SU-DHL-6 (cell line): Measurements from ENCODE around the gene FAM229A.
"Not testable (repeated sequence)": the region's sequence is repeated elsewhere in the genome, so short reads cannot be mapped to it uniquely, and the experiment has no call there.

Source experiments
- H2AFZ ChIP-seq: fragments of 200-600 bp; sonication (generic); 2 replicates; pipeline ENCODE4 v1.6.1; 2014; ENCODE audit warnings: low read depth, mild to moderate bottlenecking, moderate library complexity, mixed read lengths, antibody characterized with exemption, low read length; ENCODE audit not compliant: severe bottlenecking
- H3F3A ChIP-seq: fragments of 200-600 bp; shearing (Covaris generic); 2 replicates; pipeline ENCODE4 v1.6.0; 2016; ENCODE audit warnings: antibody characterized with exemption, mild to moderate bottlenecking; ENCODE audit not compliant: insufficient read depth
- H3K27ac ChIP-seq: fragments of 200-600 bp; sonication (generic); 2 replicates; pipeline ENCODE4 v1.5.1; 2016; ENCODE audit warnings: low read depth, mild to moderate bottlenecking, low read length, moderate library complexity, mixed read lengths
- H3K27me3 ChIP-seq: fragments of 200-600 bp; sonication (generic), shearing (Covaris generic); 2 replicates; pipeline ENCODE4 v1.6.0; 2014; ENCODE audit warnings: mild to moderate bottlenecking, low read length
- H3K36me3 ChIP-seq: fragments of 200-600 bp; sonication (generic); 2 replicates; pipeline ENCODE4 v1.6.1; 2014; ENCODE audit warnings: mild to moderate bottlenecking, low read length, mixed read lengths
- H3K4me2 ChIP-seq: fragments of 300-600, 200-600 bp; shearing (Covaris generic), sonication (generic); 2 replicates; pipeline ENCODE4 v1.6.0; 2014; ENCODE audit warnings: low read length, low read depth, mild to moderate bottlenecking; ENCODE audit not compliant: poor library complexity, severe bottlenecking
- H3K4me3 ChIP-seq: fragments of 200-600 bp; sonication (generic); 2 replicates; pipeline ENCODE4 v1.5.1; 2014; ENCODE audit warnings: antibody characterized with exemption, low read length, mild to moderate bottlenecking, mixed read lengths; ENCODE audit not compliant: insufficient read depth, poor library complexity, severe bottlenecking
- H3K79me2 ChIP-seq: fragments of 200-600 bp; sonication (generic); 2 replicates; pipeline ENCODE4 v1.6.1; 2014; ENCODE audit warnings: mild to moderate bottlenecking, low read length, moderate library complexity; ENCODE audit not compliant: insufficient read depth
- H3K9ac ChIP-seq: fragments of 200-600 bp; sonication (generic); 2 replicates; pipeline ENCODE4 v1.7.0; 2014; ENCODE audit warnings: mild to moderate bottlenecking, low read length
- H3K9me2 ChIP-seq: fragments of 200-600 bp; sonication (generic); replicated peaks from 2 replicates; pipeline ENCODE4 v1.6.1; 2014; ENCODE audit warnings: low read length; ENCODE audit not compliant: insufficient read depth
- H3K9me3 ChIP-seq: fragments of 200-600 bp; sonication (generic); 2 replicates; pipeline ENCODE4 v1.6.1; 2014; ENCODE audit warnings: low read length, mixed read lengths; ENCODE audit not compliant: insufficient read depth
- H4K20me1 ChIP-seq: fragments of 200-600 bp; sonication (generic); 2 replicates; pipeline ENCODE4 v1.6.1; 2014; ENCODE audit warnings: low read depth, mild to moderate bottlenecking, antibody characterized with exemption, low read length, moderate library complexity, mixed read lengths
- EZH2phosphoT487 ChIP-seq: fragments of 200-600 bp; sonication (generic), shearing (Covaris generic); conservative IDR thresholded peaks from 2 replicates; pipeline ENCODE4 v1.6.1; 2018; ENCODE audit warnings: mild to moderate bottlenecking, antibody characterized with exemption, low read length, moderate library complexity, mixed read lengths
- TF ChIP-seq, protein P1 (sequence below): fragments of 200-600 bp; sonication (generic); IDR thresholded peaks from one replicate; pipeline ENCODE4 v1.5.1; 2017; ENCODE audit warnings: antibody characterized with exemption, mild to moderate bottlenecking, low read length, moderate library complexity; ENCODE audit not compliant: insufficient read depth, poor library complexity, severe bottlenecking

Gene FAM229A

DNA sequence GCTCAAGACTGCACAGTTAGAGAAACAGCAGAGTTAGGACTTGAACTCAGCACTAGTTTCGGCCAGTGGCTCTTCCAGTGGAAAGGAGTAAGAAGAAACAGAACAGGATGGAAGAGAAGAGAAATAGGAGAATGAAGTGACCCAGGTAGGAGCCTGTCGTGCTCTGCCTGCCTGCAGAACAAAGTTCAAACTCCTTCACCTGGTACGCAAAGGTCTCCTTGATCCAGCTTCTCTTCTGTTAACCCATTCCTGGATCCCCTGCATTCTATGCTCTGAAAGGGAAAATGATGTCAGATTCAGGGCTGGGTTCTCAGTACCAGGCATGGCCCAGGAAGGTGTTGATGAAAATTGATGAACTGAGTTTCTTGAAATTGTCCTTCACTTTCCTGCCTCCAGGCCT, 3.9 kb downstream of the FAM229A start:
- Histone ChIP-seq H3K9me3 (no peaks in the 10 kb centered on the region), H3F3A (no peaks in the 10 kb centered on the region), H4K20me1 (no peaks in the 10 kb centered on the region), H3K36me3 (no peaks in the 10 kb centered on the region), H2AFZ (no peak overlapping the region), H3K9ac (no peak overlapping the region), H3K4me2 (no peak overlapping the region), H3K9me2 (no peaks in the 10 kb centered on the region), H3K27me3 (no peaks in the 10 kb centered on the region), H3K27ac (no peak overlapping the region), H3K4me3 (no peak overlapping the region), H3K79me2 (no peaks in the 10 kb centered on the region)
- no peak for TF ChIP-seq EZH2phosphoT487
- TF ChIP-seq, protein P1, sequence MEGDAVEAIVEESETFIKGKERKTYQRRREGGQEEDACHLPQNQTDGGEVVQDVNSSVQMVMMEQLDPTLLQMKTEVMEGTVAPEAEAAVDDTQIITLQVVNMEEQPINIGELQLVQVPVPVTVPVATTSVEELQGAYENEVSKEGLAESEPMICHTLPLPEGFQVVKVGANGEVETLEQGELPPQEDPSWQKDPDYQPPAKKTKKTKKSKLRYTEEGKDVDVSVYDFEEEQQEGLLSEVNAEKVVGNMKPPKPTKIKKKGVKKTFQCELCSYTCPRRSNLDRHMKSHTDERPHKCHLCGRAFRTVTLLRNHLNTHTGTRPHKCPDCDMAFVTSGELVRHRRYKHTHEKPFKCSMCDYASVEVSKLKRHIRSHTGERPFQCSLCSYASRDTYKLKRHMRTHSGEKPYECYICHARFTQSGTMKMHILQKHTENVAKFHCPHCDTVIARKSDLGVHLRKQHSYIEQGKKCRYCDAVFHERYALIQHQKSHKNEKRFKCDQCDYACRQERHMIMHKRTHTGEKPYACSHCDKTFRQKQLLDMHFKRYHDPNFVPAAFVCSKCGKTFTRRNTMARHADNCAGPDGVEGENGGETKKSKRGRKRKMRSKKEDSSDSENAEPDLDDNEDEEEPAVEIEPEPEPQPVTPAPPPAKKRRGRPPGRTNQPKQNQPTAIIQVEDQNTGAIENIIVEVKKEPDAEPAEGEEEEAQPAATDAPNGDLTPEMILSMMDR = no peak

- H3K9me3 ChIP-seq = no peaks in the 10 kb centered on the region
- no peak overlapping the region for H3K4me2 ChIP-seq
- no peaks in the 10 kb centered on the region for H3K9me2 ChIP-seq
- H3K9ac ChIP-seq = no peak overlapping the region
- TF ChIP-seq, protein P1 = no peak
- TF ChIP-seq EZH2phosphoT487 = no peak
- no peaks in the 10 kb centered on the region for H3K36me3 ChIP-seq
- no peak overlapping the region for H3K27ac ChIP-seq
- no peaks in the 10 kb centered on the region for H4K20me1 ChIP-seq
- no peak overlapping the region for H3K4me3 ChIP-seq
- H2AFZ ChIP-seq = no peak overlapping the region
- no peaks in the 10 kb centered on the region for H3K79me2 ChIP-seq
- H3K27me3 ChIP-seq = no peaks in the 10 kb centered on the region
- H3F3A ChIP-seq = 0 out of 2 replicates have a peak, but pooled peaks cover 1% of the 10 kb centered on the region
These were observed 4.7 kb downstream of the FAM229A start for GRCh38 chr1:32357614-32358013.

GRCh38 chr1:32356478-32356877, 5.8 kb downstream of the FAM229A start:
- no peak overlapping the region for H3K4me2 ChIP-seq
- H3K9me2 ChIP-seq = no peaks in the 10 kb centered on the region
- TF ChIP-seq EZH2phosphoT487 = no peak
- TF ChIP-seq, protein P1 = no peak
- H3K36me3 ChIP-seq = no peaks in the 10 kb centered on the region
- H3K9me3 ChIP-seq = no peaks in the 10 kb centered on the region
- H3K4me3 ChIP-seq = no peak overlapping the region
- no peak overlapping the region for H3K27ac ChIP-seq
- H4K20me1 ChIP-seq = no peaks in the 10 kb centered on the region
- H2AFZ ChIP-seq = no peak overlapping the region
- H3K79me2 ChIP-seq = no peaks in the 10 kb centered on the region
- H3F3A ChIP-seq = 0 out of 2 replicates have a peak, but pooled peaks cover 7% of the 10 kb centered on the region
- no peak overlapping the region for H3K9ac ChIP-seq
- no peaks in the 10 kb centered on the region for H3K27me3 ChIP-seq

DNA sequence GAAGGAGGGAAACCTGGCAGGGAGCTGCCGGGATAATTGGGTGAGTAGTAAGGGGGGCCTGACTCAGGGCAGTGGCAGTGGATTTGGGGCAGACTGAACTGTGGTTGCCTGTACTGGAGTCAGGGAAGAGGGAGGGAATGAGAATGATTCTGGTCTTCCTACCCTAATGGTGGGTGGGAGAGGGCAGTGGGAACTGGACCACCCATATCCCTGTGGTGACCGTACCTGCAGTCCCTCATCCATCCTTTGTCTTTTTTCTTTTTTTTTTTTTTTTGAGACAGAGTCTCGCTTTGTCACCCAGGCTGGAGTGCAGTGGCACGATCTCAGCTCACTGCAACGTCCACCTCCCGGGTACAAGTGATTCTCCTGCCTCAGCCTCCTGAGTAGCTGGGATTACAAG, 6.5 kb downstream of the FAM229A start:
- H3F3A ChIP-seq, H3K9me3 ChIP-seq, H3K27me3 ChIP-seq, H3K79me2 ChIP-seq, H3K9me2 ChIP-seq, H3K4me2 ChIP-seq, H2AFZ ChIP-seq, H4K20me1 ChIP-seq, H3K36me3 ChIP-seq, H3K27ac ChIP-seq, H3K9ac ChIP-seq, H3K4me3 ChIP-seq: not testable (repeated sequence)
